ENCODE results near the gene AGRN.

Gene AGRN

GRCh38 chr1:1085911-1086841 lies 66.3 kb downstream of the AGRN start:
- TF ChIP-seq CTCF (IDR thresholded peaks at IDR 0.05; ENCODE audit: insufficient read depth, low read depth, low read length, missing control alignments) = no peak
- no peak for DNase-seq (ENCODE audit: low read depth)
- H3K4me3 ChIP-seq (ENCODE audit: low read depth, low read length) = no peak overlapping the region

- H3K4me3 ChIP-seq (ENCODE audit: low read depth, low read length) = no peak overlapping the region
- no peak for TF ChIP-seq CTCF (IDR thresholded peaks at IDR 0.05; ENCODE audit: insufficient read depth, low read depth, low read length, missing control alignments)
- DNase-seq (ENCODE audit: low read depth) = no peak
These were observed 67.0 kb downstream of the AGRN start for GRCh38 chr1:1086911-1087341.

DNA sequence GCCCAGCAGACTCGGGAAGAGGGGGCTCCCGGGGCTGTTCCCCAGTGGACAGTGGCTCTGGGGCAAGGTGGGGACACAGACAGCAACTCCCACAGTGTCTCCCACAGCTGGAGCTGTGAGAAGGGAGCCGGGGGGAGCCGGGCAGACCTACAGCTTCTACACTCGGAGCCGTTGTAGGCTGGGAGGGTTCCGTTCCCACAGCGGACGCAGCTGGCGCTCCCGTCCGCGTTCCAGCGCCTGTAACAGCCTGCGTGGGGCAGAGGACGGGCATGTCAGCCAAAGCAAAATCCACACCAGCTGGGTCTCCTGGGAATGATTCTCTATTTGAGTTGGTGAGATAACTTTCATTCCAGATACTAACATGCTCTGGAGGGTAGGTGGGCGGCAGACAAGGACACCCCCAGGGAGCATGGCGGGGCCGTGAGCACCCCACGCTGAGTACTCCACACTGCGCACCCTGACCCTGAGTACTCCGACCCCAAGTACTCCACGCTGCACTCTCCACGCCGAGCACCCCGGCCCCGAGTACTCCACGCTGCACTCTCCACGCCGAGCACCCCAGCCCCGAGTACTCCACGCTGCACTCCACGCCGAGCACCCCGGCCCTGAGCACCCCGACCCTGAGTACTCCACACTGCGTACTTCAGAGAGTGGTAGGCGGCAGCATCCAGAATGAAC lies 67.6 kb downstream of the AGRN start:
- no peak overlapping the region for H3K4me3 ChIP-seq (ENCODE audit: low read depth, low read length)
- DNase-seq (ENCODE audit: low read depth) = no peak
- TF ChIP-seq CTCF (IDR thresholded peaks at IDR 0.05; ENCODE audit: insufficient read depth, low read depth, low read length, missing control alignments) = no peak

DNA sequence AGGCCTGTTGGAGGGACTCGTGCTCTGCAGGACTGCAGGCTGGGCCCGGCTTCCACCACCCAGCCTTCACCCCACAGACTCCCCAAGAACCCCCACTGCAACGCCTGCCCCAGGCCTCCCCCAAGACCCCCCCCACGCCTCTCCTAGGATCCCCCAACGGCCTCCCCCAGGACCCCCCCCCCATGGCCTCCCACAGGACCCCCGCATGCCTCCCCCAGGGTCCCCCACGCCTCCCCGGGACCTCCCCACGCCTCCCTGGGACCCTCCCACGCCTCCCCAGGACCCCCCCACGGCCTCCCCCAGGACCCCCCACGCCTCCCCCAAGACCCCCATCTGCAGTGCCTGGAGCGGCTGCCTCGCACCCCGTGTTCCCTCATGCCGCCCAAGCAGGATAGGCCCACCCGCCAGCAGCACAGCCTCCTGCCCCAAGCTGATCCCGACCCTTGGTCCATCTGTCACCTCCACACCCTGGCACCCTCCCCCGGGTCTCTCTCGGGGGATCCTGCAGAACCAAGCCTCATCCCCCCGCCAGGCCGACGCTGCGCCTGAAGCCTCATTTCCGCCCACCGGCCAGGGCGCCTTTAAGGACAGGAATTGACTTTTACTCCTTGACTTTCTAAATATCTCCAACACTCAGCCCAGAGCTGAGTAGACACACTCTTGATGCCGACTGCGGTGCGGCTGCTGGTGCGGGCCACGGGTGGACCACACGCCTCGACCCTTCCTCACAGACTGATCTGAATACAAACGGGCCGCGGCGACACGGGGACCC lies 68.3 kb downstream of the AGRN start:
- H3K4me3 ChIP-seq (ENCODE audit: low read depth, low read length) = no peak overlapping the region
- DNase-seq (ENCODE audit: low read depth) = no peak
- TF ChIP-seq CTCF (IDR thresholded peaks at IDR 0.05; ENCODE audit: insufficient read depth, low read depth, low read length, missing control alignments) = no peak

DNA sequence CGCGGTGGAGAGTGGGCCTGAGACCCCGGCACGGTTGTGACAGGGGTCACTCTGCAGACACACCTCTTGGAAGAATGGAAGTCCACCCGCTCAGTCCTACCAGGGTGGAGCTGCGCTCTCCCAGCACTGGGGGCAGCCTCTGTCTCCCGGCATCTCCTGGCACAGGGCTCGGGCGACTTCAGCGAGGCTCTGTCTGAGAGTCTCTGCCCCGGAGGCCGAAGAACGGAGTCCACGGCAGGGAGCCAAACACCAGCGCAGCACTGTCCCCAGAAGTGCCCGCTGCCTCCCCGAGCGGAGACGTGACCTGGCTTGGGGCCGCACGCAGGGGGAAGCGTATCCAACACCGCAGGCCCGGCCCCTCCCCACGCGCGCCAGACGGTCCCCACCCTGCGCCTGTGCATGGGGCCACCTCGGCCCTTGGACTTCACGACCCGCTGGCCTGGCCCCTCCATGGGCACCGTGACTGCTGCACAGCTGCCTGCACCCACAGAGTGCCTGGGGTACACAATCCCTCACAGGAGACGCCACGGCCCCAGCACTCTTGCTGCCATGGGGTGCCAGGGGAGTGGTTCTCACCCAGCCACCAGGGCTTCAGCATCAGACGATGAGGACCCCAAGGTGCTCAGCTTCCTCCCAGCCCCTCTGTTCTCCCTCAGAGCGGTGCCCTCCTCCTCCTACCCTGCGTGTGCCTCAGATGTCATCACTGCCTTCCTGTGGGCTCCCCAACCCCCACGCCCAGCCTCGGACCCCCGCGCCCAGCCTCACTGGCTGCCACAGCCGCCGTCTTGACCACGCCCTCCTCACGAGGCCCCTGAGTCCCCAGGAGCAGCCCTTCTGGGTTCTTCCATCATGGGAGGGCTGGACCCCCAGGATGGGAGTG lies 69.1 kb downstream of the AGRN start:
- no peak overlapping the region for H3K4me3 ChIP-seq (ENCODE audit: low read depth, low read length)
- no peak for DNase-seq (ENCODE audit: low read depth)
- TF ChIP-seq CTCF (IDR thresholded peaks at IDR 0.05; ENCODE audit: insufficient read depth, low read depth, low read length, missing control alignments) = no peak
